Activated CD4-positive, alpha-beta T cell treated with anti-CD3 and anti-CD28 coated beads, Interleukin-2, amount 50 U/mL, for 16 hours (primary cell): ENCODE data around the gene PGAM2.
"Not testable (repeated sequence)": the region's sequence is repeated elsewhere in the genome, so short reads cannot be mapped to it uniquely, and the experiment has no call there.

ENCODE experiments used
- DNase-seq: peaks from one replicate; pipeline ENCODE4 v3.0.0-alpha.2; 2020

The PGAM2 gene

GRCh38 chr7:44046321-44047061 lies 18.9 kb downstream of the PGAM2 start:
- DNase-seq = peak; percentile 69

GRCh38 chr7:44045226-44046014 lies 19.9 kb downstream of the PGAM2 start:
- no peak for DNase-seq

DNA sequence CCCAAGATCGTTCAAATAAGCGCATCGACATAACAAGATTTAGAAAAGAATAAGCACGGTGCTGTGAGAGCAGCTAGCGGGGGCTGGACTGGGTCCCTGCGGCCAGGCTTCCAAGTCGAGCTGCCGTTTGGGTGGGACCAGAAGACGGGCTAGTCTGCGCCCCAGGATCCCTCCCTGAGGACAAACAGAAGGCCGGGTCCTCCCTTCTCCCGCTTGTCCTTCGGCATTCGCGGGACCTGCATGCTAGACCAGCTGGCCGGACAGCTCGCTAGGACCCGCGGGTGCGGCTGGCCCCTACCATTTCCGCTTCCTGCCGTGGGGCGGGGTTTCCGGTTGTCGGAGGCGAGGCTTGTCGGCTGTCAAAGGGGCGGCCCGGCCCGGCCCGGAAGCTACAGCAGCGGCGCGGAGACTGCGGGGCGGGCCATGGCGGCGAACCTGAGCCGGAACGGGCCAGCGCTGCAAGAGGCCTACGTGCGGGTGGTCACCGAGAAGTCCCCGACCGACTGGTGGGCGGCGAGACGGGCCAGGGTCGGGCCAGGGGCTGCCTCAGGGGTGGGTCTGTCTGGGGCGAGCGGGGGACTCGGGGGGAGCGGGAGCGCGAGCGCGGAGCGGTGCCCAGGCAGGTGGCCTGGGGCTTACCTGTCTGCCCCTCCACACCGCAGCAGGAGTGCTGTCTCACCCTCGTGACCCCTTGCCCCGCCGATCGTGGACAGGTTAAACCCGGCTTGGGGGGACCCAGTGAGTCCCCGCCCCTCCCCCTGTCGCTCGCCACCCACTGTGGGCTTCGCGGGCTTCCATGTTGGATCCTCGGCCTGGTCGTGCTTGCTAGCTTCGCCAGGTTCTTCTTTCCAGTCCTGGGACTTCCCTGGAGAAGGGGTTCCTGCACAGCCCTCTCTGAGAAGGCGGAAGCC lies 20.8 kb downstream of the PGAM2 start, which contains the start of gene DBNL:
TSS of gene DBNL (plus strand) at position 388 of the 911 bp plus-strand sequence. CDS start at position 424, 36 bp downstream.
- DNase-seq = peak; percentile 94

DNA sequence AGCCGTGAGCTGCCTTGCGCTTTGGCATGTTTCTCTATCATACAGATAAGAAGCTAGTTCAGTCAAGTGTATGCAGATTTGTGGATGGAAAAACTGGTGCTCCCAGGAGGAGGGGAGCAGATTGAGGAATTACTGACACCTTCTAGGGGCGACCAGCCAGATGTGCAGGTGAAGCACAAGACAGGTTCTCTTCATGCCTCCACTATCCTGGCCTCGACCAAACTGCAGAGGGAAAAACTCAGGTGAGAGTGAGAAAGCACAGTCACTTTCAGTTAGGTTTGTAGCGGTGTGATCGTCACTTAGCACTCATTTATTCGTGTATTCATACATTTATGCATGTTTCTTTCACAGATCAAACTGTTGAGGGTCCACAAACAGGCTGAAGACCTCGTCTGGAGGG lies 21.5 kb downstream of the PGAM2 start:
- no peak for DNase-seq

DNA sequence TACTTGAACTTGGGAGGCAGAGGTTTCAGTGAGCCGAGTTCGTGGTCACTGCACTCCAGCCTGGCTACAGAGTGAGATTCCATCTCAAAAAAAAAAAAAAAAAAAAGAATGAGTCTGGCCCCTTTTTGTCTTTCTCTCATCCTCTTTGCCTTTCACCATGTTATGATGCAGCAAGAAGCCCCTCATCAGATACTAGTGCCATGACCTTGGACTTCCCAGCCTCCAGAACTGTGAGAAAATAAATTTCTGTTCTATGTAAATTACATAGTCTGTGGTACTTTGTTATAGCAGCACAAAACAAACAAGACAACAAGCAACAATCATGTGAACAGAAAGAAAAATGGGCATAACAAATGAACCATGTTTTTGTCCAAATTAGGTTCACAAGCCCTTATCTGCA lies 23.1 kb downstream of the PGAM2 start:
- DNase-seq = no peak

GRCh38 chr7:44040493-44040891 lies 24.9 kb downstream of the PGAM2 start:
- DNase-seq = peak; percentile 70

DNA sequence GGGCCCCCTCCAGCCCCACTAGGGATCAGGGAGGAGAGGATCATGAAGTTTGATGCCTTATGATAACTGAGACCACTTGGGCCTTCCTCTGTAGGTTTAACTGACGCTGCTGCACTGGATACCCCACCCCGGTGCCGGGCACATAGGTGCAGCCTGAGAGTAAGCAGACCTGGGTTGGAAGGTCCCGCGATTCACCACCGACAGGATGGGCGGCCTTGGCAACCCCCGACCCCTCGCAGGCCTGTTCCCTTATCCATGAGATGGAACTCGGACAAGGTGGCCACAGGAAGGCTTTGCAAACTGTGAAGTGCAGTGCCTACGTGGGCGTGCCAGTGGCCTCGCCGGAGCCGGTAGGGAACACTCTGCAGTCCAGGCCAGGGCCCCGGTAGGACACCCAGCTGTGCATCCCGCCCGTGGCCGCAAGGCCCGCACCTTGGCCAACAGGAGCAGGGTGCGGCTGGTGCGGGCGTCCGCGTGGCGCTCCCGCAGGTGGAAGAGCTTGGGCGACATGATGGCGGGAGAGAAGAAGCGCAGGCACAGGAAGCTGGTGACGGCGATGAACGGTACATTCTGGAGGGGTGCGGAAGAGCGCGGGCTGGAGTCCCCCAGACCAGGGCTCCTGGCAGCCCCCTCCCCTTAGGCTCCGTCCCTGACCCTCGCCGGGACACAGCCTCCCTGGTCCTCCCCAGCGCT lies 25.4 kb downstream of the PGAM2 start:
- DNase-seq = not testable (repeated sequence)

- DNase-seq = peak; percentile 86
Measured at GRCh38 chr7:44038961-44039558, 26.3 kb downstream of the PGAM2 start.

- DNase-seq = not testable (repeated sequence)
Measured at GRCh38 chr7:44038553-44038952, 26.8 kb downstream of the PGAM2 start.

- DNase-seq = not testable (repeated sequence)
Measured at GRCh38 chr7:44037951-44038350, 27.4 kb downstream of the PGAM2 start.

- peak; percentile 48 for DNase-seq
Measured at GRCh38 chr7:44036364-44036763, 29.0 kb downstream of the PGAM2 start.

DNA sequence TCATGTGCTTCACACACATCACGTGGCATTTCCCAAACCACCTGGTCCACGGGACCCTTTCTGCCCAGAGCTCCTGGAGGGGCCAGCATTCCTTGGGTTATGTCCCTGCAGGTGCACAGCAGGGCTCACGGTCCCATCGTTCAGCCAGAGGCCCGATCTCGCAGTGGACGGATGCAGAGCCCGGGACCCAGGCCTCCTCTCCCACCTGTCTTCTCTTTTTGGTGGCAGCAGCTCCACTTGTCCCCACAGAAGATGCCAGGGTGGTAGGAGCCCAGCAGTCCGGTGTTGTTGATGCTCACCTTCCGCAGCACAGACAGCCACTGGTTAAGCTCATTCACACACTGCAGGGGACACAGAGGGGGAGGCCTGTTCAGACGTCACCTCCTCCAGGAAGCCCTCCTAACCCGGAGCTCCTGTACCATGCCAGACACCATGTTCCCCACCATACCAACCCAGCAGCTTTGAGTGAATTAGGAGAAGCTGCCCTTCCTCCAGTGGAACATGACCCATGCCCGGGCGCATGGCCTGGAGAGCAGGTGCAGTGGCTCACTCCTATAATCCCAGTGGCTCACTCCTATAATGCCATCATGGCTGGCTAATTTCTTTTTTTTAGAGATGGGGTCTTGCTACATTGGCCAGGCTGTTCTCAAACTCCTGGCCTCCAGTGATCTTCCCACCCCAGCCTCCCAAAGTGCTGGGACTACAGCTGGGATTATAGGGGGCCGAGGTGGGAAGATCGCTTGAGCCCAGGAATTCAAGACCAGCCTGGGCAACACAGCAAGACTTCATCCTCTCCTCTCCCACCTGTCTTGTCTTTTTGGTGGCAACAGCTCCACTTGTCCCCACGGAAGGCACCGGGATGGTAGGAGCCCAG lies 31.2 kb downstream of the PGAM2 start:
- not testable (repeated sequence) for DNase-seq

GRCh38 chr7:44032031-44032430 lies 33.3 kb downstream of the PGAM2 start:
- DNase-seq = not testable (repeated sequence)

DNA sequence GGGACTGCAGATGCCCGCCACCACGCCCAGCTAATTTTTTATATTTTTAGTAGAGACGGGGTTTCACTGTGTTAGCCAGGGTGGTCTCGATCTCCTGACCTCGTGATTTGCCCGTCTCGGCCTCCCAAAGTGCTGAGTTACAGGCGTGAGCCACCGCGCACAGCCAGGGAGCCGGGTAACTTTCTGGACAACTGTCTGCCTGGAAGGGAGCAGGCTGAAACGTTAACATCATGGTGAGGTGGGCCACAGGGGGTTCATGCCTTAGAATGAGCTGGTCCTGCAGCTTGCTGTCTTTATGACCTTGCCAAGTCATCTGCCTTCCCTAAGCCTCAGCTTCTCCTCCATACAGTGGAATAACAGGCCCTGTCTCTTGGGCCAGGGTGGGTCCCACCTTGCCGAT lies 34.0 kb downstream of the PGAM2 start:
- DNase-seq = not testable (repeated sequence)

DNA sequence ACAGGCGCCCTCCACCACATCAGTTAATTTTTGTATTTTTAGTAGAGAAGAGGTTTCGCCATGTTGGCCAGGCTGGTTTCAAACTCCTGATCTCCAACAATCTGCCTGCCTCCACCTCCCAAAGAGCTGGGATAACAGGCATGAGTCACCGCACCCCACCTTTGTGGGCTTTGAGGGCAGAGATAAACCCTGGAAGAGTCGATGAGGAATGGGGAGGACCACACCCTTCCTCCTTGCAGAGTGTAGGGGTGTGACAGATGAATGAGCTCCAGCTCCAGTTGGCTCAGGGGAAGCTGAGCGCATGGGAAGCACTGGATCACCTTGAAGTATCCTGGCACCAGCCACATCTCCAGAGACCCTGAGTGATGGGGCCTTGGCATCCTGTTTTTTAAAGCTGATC lies 35.3 kb downstream of the PGAM2 start:
- not testable (repeated sequence) for DNase-seq

GRCh38 chr7:44029433-44029832 lies 35.9 kb downstream of the PGAM2 start:
- not testable (repeated sequence) for DNase-seq

DNA sequence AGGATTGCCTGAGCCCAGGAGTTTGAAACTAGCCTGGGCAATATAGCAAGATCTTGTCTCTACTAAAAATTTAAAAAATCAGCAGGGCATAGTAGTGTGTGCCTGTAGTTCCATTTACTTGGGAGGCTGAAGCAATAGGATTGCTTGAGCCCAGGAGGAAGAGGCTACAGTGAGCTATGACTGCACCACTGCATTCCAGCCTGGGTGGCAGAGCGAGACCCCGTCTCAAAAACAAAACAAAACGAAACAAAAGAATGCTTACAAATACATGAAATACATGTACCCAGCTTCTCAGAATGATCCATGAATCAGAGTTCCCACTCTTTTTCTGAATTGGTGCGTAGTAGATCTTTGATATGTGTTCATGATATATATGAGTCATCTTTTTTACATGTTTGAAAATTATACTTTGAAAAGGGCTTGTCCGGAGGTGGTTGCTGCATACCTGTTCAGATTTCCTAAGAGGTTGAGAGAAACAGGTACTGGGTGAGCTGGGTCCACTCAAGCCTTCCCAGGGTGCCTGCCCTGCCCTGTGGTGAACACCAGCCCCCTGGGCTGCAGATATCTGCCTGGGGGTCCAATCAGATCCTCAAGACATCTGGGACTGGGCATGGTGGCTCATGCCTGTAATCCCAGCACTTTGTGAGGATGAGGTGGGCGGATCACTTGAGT lies 42.4 kb downstream of the PGAM2 start:
- peak; percentile 33 for DNase-seq

GRCh38 chr7:44022069-44022468 lies 43.3 kb downstream of the PGAM2 start:
- not testable (repeated sequence) for DNase-seq

GRCh38 chr7:44019825-44020224 lies 45.5 kb downstream of the PGAM2 start:
- not testable (repeated sequence) for DNase-seq
